Measurements from ENCODE around the gene RFPL4A.
"Not testable (repeated sequence)": the region's sequence is repeated elsewhere in the genome, so short reads cannot be mapped to it uniquely, and the experiment has no call there.

- not testable (repeated sequence) for TF ChIP-seq CTCF (IDR thresholded peaks at IDR 0.05; ENCODE audit: insufficient read depth, low read depth, low read length); EZH2 (IDR thresholded peaks at IDR 0.05; ENCODE audit: insufficient read depth, low read length)
Measured at GRCh38 chr19:55768818-55769217, 9.9 kb downstream of the RFPL4A start, which contains the start of gene RFPL4AL1.
